Activated CD4-positive, alpha-beta memory T cell treated with anti-CD3 and anti-CD28 coated beads for 36 hours (primary cell): ENCODE results near the gene HMG20A. TPM values are rescaled to one million over a fixed set of nuclear protein-coding genes. Genes with fewer than 3 reads are reported as not detected.

Source experiments
- CTCF ChIA-PET: fragments of 350-600 bp; sonication (Branson Sonifier 250); formaldehyde crosslinking; loops from one replicate; lab custom pipeline; 2021; ENCODE audit warnings: antibody characterized with exemption, inconsistent platforms; lab: Charles Lee
- POLR2A ChIA-PET: fragments of 350-600 bp; sonication (Branson Sonifier 250); formaldehyde crosslinking; loops from one replicate; lab custom pipeline; 2021; ENCODE audit warnings: antibody characterized with exemption; lab: Charles Lee
- DNase-seq: peaks from one replicate; pipeline ENCODE4 v3.0.0-alpha.2; 2020
- H3K27ac Mint-ChIP-seq: one replicate; pipeline ENCODE4 v1.8.0; 2021; ENCODE audit warnings: mixed read lengths
- H3K27me3 Mint-ChIP-seq: one replicate; pipeline ENCODE4 v1.8.0; 2021; ENCODE audit warnings: mixed read lengths
- H3K36me3 Mint-ChIP-seq: one replicate; pipeline ENCODE4 v1.8.0; 2021; ENCODE audit warnings: mixed read lengths
- H3K4me1 Mint-ChIP-seq: one replicate; pipeline ENCODE4 v1.8.0; 2021; ENCODE audit warnings: low read depth, mixed read lengths
- H3K4me3 Mint-ChIP-seq: one replicate; pipeline ENCODE4 v1.8.0; 2021; ENCODE audit warnings: mild to moderate bottlenecking, mixed read lengths
- H3K9me3 Mint-ChIP-seq: one replicate; pipeline ENCODE4 v1.8.0; 2021; ENCODE audit warnings: mixed read lengths
- intact Hi-C: fragments of 100-400 bp; cut with micrococcal nuclease; formaldehyde crosslinking; loops from one replicate; pipeline ENCODE4 v1.15.1; 2023
- total RNA-seq, 2 experiments: library from RNA; stranded (reverse); gene quantifications; one replicate each; pipeline ENCODE4 v1.2.3, GENCODE V29; 2021

The HMG20A gene
- total RNA-seq, 2 experiments from 2014 or later, result 34.8 to 41.5 TPM

DNA sequence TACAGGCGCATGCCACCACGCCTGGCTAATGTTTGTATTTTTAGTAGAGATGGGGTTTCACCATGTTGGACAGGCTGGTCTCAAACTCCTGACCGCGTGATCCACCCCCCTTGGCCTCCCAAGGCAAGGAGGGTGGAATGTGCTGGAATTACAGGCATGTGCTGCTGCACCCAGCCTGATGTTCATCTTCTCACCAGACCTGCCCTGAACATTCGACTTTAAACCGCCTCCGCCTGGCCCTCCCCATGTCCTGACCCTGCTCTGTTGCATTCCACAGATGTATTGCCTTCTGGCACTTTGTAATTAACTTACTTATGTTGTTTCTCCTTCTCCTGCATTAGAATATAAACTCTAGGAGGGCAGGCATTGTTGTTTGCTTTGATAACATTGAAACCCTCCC, 109.9 kb downstream of the HMG20A start:
- ChIA-PET CTCF (no interaction called here), POLR2A (no interaction called here)
- H3K9me3 Mint-ChIP-seq, result no peaks in the 10 kb centered on the region
- H3K36me3 Mint-ChIP-seq, result no peaks in the 10 kb centered on the region
- H3K4me1 Mint-ChIP-seq, result no peaks in the 10 kb centered on the region
- H3K27ac Mint-ChIP-seq, result no peak overlapping the region
- H3K27me3 Mint-ChIP-seq, result peaks cover 5% of the 10 kb centered on the region
- no peak overlapping the region for H3K4me3 Mint-ChIP-seq
- intact Hi-C loops, result no loop called here
- no peak for DNase-seq

- H3K36me3 Mint-ChIP-seq, result no peaks in the 10 kb centered on the region
- ChIA-PET POLR2A (no interaction called here), CTCF (interaction anchor here (1.0 to 2.2 kb wide), 2 partner anchors 11 to 12 kb away, joined by 3 to 12 read pairs; no protein-coding TSS in a partner anchor)
- H3K27me3 Mint-ChIP-seq, result peaks cover 7% of the 10 kb centered on the region
- no peak overlapping the region for H3K4me3 Mint-ChIP-seq
- intact Hi-C loops, result no loop called here
- DNase-seq, result no peak
- H3K9me3 Mint-ChIP-seq, result no peaks in the 10 kb centered on the region
- no peak overlapping the region for H3K27ac Mint-ChIP-seq
- H3K4me1 Mint-ChIP-seq, result no peaks in the 10 kb centered on the region
Observed at GRCh38 chr15:77531191-77532000, 110.7 kb downstream of the HMG20A start.

DNA sequence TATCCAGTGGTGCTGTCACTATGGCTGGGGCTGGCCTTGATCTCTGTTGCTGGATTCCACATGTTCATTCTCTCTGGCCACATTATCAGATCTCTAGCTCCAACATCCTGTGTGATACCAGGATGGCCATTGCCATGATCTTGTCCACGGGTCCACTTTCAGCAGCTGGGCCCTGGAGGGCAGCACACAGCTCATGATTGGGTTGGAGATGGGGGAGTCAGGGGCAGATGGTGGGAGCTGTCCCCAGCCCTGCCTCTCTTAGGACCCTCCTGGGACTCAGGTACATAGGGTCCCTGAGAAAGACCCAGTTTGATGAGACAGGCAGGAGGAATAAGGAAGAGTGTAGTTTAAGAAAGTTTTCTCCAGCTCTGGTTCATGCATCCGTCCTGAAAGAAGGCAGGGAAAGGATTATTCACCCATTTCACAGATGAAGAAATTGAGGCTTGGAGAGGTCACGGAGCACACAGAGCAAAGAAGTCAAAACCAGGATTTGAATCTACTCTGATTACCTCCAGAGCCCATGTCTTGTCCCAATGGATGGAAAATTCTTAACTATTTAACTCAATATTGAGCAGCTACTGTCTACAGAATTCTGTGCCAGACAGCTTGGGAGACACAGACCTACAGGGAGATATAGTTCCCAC, 111.5 kb downstream of the HMG20A start:
- Mint-ChIP-seq H3K36me3 (no peaks in the 10 kb centered on the region), H3K4me1 (no peaks in the 10 kb centered on the region), H3K9me3 (no peaks in the 10 kb centered on the region), H3K4me3 (no peak overlapping the region), H3K27ac (no peak overlapping the region), H3K27me3 (peaks cover 7% of the 10 kb centered on the region)
- intact Hi-C loops, result no loop called here
- DNase-seq, result no peak
- ChIA-PET CTCF (interaction anchor here (1.0 to 2.2 kb wide), 2 partner anchors 10 to 11 kb away, joined by 3 to 12 read pairs; no protein-coding TSS in a partner anchor), POLR2A (no interaction called here)

- intact Hi-C loops, result no loop called here
- H3K4me3 Mint-ChIP-seq, result no peak overlapping the region
- POLR2A ChIA-PET, result no interaction called here
- CTCF ChIA-PET, result interaction anchor here (2.2 kb wide), 1 partner anchor 11 kb away, joined by 12 read pairs; no protein-coding TSS in a partner anchor
- no peaks in the 10 kb centered on the region for H3K4me1 Mint-ChIP-seq
- H3K9me3 Mint-ChIP-seq, result no peaks in the 10 kb centered on the region
- no peak overlapping the region for H3K27ac Mint-ChIP-seq
- peaks cover 7% of the 10 kb centered on the region for H3K27me3 Mint-ChIP-seq
- DNase-seq, result no peak
- H3K36me3 Mint-ChIP-seq, result no peaks in the 10 kb centered on the region
Observed at GRCh38 chr15:77532846-77533245, 112.2 kb downstream of the HMG20A start.

GRCh38 chr15:77533578-77534430, 113.1 kb downstream of the HMG20A start:
- CTCF ChIA-PET, result interaction anchor here (2.2 kb wide), 1 partner anchor 10 kb away, joined by 12 read pairs; no protein-coding TSS in a partner anchor
- POLR2A ChIA-PET, result interaction anchor here (0.5 kb wide), 1 partner anchor 1986 kb away, joined by 4 read pairs; no protein-coding TSS in a partner anchor
- Mint-ChIP-seq H3K27ac (no peak overlapping the region), H3K4me1 (no peaks in the 10 kb centered on the region), H3K4me3 (no peak overlapping the region), H3K9me3 (no peaks in the 10 kb centered on the region), H3K27me3 (peaks cover 11% of the 10 kb centered on the region), H3K36me3 (no peaks in the 10 kb centered on the region)
- no peak for DNase-seq
- intact Hi-C loops, result no loop called here

Other genes starting within 250 kb of the HMG20A start
- 10 to 100 TPM; 15.6 to 18.3 TPM for gene PEAK1, start 784 bp upstream of the HMG20A start, total RNA-seq
- not detected for gene LINGO1, start 212.0 kb downstream of the HMG20A start, total RNA-seq